Middle frontal gyrus (tissue), 1 donor: ENCODE data around the gene CD247.
"Not testable (repeated sequence)": the region's sequence is repeated elsewhere in the genome, so short reads cannot be mapped to it uniquely, and the experiment has no call there.

Source experiments
- DNase-seq: peaks from one replicate; pipeline ENCODE4 v3.0.0-alpha.2; 2015; ENCODE audit warnings: low spot score; ENCODE audit errors: extremely low spot score

CD247 gene

DNA sequence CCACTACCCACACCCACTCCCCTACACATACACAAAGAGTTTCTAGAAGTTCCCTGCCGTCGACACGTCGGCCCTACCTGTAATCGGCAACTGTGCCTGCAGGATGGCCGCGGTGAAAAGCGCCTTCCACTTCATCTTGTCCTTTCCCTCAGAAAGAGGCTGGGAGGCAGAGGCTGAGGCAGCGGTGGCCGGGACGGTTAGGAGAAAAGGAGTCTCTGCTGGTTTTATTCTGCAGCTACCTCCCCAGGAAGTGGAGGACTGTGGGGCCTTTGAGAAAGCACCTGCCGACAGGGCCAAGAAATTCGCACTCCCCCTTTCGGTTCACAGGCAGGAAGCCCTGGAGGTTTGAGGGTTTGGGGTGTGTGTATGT is at the start of gene CD247:
TSS of gene CD247 (minus strand) at position 199 of the 370 bp plus-strand sequence. CDS start at position 135, 64 bp downstream.
- no peak for DNase-seq

DNA sequence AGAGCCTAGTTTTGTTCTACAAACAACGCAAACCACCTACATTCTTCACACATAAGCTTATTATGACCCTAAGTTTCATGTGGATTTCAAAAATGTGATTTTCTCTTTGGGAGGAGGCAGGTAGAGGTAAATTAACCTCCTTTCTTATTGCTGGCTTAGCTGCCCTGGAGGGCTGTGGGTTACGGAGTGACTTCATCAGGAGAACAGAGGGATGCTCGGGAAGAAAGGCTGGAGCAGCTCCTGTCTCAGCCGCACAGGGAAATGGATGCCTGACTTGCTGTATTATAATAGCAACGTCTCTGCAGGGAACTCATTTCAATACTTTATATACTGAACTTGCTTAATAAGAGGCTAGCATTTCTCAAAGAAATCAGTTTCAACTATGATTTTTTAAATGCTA is 49.3 kb upstream of the CD247 start:
- DNase-seq: no peak

DNA sequence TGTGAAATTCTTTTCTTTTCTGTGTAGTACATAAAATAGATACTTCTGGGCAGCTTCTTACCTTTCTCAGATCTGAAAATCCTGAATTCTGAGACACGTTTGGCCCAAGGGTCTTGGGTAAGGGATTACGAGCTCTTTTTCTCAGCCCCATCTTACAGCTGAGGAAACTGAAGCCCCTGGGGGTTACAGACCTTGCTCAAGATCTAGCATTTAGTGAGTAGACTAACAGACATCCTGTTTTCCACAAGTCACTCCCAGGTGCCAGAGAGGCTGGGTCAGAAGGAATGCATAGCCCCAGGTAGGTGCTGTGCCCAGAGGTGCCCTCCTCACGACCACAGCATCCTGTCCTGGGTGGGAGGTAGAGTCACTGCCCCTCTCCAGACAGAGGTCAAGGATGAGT is 48.4 kb upstream of the CD247 start:
- no peak for DNase-seq

DNA sequence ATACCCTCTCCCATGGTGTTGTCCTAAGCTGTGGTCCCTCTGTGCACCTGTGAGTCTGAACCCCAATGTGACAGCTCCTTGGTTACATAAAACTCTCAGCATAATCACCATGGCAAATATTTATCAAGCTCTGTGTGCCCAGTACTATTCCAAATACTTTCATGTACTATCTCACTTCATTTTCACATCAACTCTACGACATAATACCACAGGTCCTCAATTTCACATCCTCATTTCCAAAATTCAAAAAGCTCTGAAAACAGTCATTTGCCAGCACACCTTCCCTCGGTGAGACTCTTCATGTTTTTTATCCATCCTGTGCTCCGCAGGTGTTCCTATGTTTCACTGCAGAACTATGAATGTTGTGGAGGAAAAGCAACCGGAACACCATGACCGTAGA is 47.6 kb upstream of the CD247 start:
- no peak for DNase-seq

DNA sequence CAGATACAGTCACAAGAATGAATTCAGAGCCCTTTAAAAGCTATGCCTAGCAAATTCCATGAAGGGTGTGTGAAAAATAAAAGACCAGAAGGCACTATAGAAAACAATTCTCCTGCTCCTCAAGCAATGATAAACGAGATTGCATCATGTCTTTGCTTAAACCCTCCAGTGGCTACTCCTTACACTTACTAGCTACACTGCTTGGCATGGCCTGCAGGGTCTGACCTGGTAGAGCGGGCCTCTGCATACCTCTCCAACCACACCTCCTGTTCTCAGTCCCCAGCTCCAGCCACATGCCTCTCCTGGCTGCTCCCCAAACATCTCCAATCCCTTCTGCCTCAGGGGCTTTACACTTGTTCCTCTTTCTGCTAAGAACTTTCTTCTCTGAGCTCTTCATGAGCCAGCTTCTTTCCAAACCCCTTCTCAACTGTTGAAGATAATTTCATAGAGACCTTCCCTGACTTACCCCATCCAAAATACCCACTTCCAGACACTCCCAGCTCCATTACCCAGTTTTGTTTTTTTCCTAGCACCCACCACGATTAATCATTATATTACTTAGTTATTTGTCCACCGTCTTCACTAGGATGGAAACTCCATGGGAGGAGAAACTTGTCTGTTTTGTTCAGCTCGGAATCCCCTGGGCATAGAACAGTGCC is 46.4 kb upstream of the CD247 start:
- no peak for DNase-seq

DNA sequence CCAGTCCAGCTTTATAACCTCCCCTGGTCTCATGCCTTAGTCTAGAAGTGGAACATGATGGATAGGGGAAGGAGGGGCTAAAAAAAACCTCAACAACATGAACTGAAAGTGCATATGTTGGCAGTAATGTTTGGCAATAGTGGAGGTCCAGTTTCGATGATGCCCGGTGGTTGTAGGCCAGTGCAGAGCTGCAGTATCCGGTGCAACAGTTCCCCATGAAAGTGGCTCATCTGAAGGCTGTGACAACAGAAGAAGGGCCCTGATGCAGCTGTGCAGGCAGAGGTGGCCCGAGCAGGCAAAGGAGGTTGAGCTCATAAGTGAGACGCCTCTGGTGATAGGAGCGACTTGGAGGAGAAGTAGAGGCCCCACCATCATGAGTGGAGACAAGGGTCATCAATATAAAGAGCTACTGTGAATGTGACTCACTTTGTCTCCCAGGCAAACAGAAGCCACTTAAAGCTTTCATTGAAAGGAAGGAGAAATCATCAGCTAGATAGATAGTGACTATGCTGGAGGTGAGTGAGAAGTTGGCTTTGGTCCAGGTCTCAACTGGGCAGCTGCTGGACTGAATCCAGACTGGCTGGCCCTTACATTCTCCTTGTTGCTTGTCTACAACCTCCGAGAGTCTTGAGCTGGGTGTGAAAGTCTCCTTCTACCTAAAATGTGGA is 45.4 kb upstream of the CD247 start:
- DNase-seq: no peak

DNA sequence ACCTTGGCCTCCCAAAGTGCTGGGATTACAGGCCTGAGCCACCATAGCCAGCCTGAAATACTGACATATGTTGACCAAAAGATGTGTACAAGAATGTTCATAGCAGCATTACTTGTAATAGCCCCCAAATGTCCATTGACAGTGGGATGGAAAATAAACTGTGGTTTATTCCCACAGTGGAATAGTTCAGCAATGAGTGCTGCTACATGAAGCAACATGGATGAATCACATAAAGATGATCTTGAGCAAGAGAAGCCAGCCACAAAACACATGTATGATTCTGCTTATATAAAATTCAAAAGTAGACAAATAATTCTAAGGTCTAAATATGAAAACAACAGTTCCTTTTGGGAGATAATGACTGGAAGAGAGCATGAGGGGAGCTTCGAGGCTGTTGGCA is 44.4 kb upstream of the CD247 start:
- DNase-seq: no peak

DNA sequence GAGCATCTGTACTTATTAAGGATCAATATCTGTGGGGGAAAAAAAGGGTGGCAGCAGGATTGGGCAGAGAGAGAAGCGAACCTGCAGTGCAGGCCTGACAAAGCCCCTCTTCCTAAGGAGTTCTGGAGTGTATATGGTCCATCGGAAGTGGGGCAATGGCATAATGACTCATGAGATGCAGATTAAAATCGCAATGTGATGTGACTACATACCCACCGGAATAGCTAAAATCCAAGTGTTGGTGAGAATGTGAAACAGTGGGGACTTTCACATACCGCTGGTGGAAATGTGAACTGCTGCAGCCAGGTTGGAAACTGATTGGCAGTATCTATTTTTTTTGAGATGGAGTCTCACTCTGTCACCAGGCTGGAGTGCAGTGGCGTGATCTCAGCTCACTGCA is 43.4 kb upstream of the CD247 start:
- DNase-seq: no peak

DNA sequence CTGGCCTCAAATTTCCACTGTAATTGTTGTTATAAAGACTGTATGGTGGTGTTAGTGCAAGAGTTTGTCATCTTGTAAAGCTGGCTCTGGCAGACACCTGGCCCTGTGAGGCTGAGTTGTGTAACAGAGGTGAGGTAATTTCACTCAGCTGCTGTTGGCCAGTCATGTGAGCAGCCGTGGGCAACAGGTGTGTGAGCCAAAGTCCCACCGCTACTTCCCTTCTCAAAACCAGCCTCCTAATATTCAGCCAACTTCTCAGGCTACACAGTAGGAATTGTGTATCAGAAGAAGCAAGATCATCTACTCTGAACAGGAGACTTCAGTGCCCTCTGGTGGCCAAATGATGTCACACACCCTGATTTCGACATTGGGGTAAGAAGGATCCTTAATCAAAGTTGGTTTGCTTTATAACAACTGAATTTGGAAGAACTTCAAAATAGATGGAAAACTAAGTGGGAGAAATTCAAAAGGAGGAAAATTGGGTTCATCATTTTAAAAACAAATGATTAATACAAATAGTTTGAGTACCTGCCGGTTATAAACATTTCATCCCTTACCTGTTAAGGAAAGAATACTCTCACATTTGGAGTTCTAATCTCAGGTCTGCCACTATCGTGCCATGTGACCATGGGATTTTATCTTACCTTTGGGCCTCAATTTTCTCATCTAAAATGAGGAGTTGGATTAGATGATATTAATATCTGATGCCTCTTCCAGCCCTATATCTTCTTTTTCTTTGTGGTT is 37.8 kb upstream of the CD247 start:
- DNase-seq: peak; percentile 62

DNA sequence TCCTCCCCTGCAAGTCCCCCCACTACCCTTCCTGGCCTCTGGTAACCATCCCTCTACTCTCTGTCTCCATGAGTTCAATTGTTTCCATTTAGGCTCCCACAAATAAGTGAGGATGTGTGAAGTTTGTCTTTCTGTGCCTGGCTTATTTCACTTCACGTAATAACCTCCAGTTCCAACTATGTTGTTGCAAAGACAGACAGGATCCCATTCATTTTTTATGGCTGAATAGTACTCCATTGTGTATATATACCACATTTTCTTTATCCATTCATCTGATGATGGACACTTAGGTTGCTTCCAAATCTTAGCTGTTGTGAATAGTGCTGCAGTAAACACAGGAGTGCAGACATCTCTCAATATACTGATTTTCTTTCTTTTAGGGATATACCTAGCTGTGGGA is 36.7 kb upstream of the CD247 start:
- not testable (repeated sequence) for DNase-seq

DNA sequence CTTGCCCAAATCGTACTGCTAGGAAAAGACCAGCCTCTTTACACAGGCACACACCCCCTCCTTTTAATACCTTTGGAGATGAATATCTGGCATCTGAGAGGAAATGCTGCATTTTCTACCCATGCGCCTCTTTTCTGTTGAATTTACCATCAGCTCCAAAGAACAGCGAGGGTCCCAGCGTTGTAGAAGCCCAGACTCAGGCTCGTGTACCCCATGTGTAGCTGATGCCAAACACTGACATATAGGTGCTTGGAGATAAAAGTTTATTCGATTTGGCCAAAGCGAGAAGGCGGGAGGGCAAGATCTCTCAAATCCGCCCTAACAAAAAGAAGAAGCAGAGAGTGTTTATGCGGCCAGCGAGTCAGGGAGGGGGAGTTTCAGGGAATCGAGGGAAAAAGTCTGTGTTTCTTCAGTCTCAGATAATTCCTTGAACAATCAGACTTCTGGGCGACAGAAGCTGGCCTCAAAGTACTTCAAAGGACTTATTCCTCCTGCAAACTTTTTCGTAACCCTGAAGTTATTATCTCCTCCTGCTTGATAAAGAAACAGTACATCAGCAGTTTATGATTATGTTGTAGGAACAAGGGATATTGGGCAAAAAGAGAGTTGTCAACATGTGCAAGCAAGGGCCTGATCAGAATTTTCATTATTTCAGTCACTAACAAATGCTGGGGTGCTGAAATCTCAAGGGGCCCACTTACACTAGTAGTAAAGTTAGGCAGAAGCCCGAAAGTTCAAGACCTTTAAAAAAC is 35.9 kb upstream of the CD247 start:
- no peak for DNase-seq

DNA sequence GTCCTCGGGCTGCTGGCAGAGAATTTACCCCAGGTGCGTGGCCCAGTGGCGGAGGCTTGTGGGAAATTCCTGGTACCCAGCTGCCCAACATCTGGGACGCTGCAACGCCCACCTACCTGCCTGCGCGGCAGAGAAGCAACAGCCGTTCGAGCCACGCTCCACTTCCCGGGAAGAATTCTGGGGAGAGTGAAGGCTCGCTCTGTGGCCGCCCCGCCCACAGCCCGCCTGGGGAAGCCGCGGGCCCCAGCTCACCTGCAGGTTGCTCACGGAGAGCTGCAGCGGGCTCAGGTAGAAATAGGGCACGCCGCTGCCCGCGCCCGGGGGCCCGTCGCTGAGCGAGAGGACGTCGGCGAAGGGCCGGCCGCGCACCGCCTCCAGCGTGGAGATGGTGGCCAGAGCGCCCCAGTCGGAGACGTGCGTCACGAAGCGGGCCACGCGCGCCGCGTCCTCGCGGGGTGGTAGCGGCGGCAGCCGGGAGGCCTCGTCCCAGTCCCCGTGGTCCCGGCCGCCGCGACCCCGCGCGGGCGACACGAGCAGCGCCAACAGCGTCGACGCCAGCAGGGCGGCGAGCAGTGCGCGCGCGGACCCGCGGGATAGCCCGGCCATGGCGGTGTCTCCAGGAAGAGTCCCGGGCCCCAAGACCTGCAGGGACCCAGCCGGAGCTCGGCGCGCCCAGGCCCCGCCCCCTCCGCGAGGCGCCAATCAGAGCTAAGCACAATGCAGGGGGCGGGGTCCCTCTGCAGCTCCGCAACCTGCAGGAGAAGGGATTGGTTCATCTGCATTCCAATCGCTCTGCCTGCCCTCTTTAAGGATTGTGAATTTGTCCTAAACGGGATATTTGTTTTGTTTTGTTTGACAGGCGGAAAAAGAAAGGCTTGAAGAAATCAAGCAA is 35.1 kb upstream of the CD247 start, which contains the start of gene CREG1:
TSS of gene CREG1 (minus strand) at position 627 of the 892 bp plus-strand sequence.
- DNase-seq: peak; percentile 91

DNA sequence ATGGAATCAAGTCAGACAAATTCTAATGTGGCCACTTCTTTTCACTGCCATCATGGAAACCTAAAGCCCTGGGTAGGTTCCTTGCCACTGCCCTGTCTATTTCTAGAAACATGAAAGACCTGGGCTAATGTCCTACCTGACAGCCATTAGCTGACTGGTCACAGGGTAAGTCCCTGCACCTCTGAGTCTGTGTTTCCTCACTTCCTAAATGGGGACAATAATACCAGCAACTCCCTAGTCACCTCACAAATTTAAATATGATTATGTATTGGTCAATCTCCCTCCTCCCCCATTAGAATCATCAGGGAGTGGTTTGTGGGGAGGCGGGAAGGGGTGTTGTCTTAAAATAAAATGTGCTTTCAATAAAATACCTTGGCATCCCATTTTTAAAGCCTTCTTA is 33.0 kb upstream of the CD247 start:
- no peak for DNase-seq

DNA sequence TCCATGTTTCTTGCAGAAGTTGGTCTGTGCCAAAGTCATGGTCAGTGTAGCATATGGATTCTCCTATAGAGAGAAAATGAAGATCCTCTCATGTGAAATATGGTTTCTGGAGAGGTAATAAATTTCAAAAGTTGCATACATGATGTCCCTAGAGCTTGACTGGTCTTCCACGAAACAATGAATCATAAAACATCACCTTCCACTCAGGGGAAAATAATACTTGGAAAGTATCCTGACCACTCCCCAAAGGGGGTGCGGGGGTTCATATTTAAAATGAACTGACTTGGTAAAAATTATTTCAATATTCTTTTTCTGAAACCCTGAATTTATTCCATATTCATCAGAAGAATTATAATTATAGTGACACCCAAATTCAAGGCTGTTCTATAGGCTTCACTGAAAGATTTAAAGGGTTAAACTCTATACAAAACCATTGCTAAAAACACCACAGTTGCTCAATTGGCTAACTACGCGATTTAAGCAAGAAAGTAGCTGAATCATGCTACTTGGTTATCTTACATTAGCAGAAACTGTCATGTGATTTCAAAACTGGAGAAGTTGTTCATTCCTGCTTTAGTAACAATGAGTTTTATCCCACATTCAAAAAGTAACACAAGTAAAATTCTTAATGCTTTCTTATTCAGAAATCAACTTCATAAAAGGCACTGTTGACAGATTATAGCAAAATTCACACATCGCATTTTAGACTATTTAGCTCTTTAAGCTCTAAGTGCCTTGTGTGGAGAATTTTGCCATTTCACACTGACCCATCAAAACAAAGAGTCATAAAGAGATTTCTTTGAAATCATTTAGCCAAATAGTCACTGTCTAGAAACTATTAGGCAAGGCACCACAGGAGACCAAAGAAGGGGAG is 30.0 kb upstream of the CD247 start:
- no peak for DNase-seq

DNA sequence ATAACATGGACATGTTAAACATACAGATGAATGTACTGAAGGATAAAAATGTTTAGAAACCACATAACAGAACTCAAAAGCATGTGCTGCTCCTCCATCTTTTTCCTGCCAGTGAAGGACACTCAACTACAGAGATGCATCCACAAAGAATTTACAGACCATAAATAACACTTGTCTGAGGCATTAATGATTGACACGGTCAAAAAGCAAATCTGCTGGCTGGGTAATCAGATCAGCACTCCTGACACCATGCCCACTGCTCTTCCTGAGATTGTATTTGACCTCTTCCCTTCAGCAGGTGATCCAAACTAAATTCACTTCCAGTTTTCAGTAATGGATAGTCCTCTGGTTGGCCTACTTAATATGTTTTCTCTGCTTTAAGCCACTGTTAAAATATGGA is 28.6 kb upstream of the CD247 start:
- DNase-seq: no peak

DNA sequence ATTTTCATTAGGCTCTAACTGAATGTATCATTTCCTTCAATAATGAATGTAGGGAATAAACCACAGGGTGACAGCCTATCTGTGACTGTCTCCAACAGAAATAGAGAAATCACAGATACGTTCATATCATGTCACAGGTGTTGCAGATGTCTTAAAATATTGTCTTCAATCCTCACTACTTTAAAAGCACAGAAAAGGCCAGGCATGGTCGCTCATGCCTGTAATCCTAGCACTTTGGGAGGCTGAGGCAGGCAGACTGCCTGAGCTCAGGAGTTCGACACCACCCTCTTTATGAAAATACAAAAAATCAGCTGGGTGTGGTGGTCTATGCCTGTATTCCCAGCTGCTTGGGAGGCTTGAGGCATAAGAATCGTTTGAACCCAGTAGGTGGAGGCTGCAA is 27.0 kb upstream of the CD247 start:
- no peak for DNase-seq

DNA sequence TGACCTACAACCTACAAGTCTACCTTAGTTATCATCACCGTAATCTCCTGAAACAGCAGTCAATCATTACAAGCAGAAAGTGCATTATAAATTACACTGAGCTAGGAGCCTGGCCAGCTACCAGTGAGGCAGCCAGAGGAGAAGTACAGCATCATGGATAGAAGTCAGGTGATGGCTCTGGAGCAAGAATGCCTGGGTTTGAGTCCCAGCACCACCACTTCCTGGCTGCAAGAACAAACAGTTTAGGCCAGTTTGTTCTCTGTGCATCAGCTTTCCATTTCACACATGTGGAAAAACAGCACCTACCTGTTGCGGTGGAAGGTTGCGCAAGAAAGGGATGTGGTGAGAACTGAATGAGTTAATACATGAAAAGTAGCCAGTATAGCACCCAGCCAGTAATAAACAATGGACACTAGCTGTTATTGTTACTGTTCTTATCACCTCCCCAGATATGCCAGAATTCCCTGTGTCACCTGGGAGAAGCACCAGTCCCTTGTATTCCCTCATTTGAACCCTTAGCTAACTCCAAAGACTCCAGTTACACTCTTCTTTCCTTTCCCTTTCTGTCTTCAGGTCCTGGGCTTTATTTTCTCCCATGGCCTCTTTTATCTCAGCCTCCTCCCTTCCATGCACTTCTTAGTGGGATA is 26.2 kb upstream of the CD247 start:
- no peak for DNase-seq

DNA sequence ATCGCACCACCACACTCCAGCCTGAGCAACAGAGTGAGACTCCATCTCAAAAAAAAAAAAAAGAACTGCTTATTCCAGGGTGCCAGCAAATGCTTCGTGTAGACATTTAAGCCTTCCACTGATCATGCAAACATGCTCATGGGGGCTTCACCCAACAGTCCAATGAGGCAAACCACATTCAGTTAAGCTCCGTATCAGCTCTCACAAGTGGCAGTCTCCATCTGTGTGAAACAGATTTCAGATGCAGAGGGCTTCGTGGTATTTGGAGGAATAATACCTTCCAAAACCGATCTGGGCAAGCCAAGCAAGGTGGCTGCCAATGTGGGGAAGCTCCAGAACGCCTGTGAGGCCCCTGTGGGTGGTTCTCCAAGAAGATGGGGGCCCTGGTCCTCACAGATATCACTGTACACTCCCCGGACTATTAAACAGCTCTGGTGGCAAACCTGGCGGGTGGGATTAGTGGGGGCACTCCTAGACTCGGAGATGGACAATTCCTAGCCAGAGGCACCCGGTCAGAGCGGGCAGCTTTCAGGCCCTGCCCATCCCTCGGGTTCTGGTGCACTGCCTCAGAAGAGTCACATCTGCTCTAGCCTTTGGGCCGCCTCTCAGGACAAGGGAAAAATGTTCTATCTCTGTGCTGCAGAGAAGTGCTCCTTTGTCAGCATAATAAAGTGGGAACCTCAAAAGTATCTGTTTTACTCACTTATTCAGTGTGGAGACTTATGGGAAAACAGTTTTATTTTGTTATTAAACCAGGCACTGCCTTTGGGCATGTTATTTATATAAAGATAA is 25.1 kb upstream of the CD247 start:
- DNase-seq: no peak
